K562 (cell line): ENCODE data around the gene PRDM11. TPM values are rescaled to one million over a fixed set of nuclear protein-coding genes. Genes with fewer than 3 reads are reported as not detected.

Source experiments
- ATAC-seq: fragments of 200-7000 bp; cut with Tn5 transposase; 3 replicates; pipeline ENCODE4 v1.9.1; 2020; ENCODE audit warnings: moderate library complexity
- BruUV-seq: library from RNA; stranded (reverse); fragments of 400-500 nt; replicated peaks from 2 replicates; lab custom pipeline; 2021; lab: Mats Ljungman, UMichigan
- CTCF ChIA-PET: fragments of 300-600 bp; formaldehyde crosslinking; extraction: SDS; loops from one replicate; lab custom pipeline; 2021; ENCODE audit warnings: low intra/inter-chr PET ratio; lab: Yijun Ruan, JAX
- POLR2A ChIA-PET: fragments of 300-600, 350-650 bp; sonication (Branson Sonifier 250); formaldehyde crosslinking; extraction: SDS; loops from one replicate; lab custom pipeline; 2021; ENCODE audit warnings: antibody characterized with exemption, inconsistent platforms; lab: Yijun Ruan, JAX
- DNase-seq, 4 experiments: peaks; one replicate each; pipeline versions ENCODE4 v3.0.0 to v3.0.0-alpha.2; 2011 to 2018; ENCODE audit warnings: low spot score in 3 of 4, mixed read lengths in 3 of 4; ENCODE audit errors: extremely low read depth in 1 of 4
- FAIRE-seq: peaks from 2 replicates; lab custom pipeline; 2011; peaks lifted over from hg19 to GRCh38; lab: Jason Lieb, UNC
- H2AFZ ChIP-seq: 2 replicates; pipeline ENCODE4 v1.6.0; 2011; ENCODE audit warnings: low read depth, low read length, control low read depth, inconsistent platforms
- H3K27ac ChIP-seq: fragments of 200-600 bp; 3 replicates; pipeline ENCODE4 v1.8.0; 2011; ENCODE audit warnings: low read depth, mild to moderate bottlenecking, control low read depth, inconsistent platforms, low read length, moderate library complexity, mixed read lengths; ENCODE audit errors: extremely low read depth
- H3K27me3 ChIP-seq, 2 experiments: fragments of 300-600 bp in 1 of 2; 2 replicates in 1 of 2; 3 replicates in 1 of 2; pipeline versions ENCODE4 v1.6.0 to v1.8.0; 2011; ENCODE audit warnings: inconsistent platforms in 2 of 2, low read length in 2 of 2, mild to moderate bottlenecking in 1 of 2, mixed read lengths in 1 of 2, moderate library complexity in 1 of 2; ENCODE audit not compliant: control insufficient read depth in 2 of 2, insufficient read depth in 2 of 2
- H3K36me3 ChIP-seq: fragments of 300-600 bp; 3 replicates; pipeline ENCODE4 v1.8.0; 2011; ENCODE audit warnings: mild to moderate bottlenecking, low read length, inconsistent platforms; ENCODE audit not compliant: control insufficient read depth, insufficient read depth
- H3K4me1 ChIP-seq, 2 experiments: fragments of 200-600 bp in 1 of 2; replicated peaks in 1 of 2; 2 replicates in 1 of 2; 3 replicates in 1 of 2; pipeline versions ENCODE4 v1.5.1 to v1.8.0; 2011; ENCODE audit warnings: inconsistent platforms in 2 of 2, low read length in 2 of 2, mild to moderate bottlenecking in 1 of 2, mixed read lengths in 1 of 2, moderate library complexity in 1 of 2; ENCODE audit not compliant: control insufficient read depth in 2 of 2, insufficient read depth in 2 of 2
- H3K4me2 ChIP-seq: 2 replicates; pipeline ENCODE4 v1.6.1; 2011; ENCODE audit warnings: low read length, control low read depth, inconsistent platforms, mixed read lengths; ENCODE audit not compliant: insufficient read depth
- H3K4me3 ChIP-seq: fragments of 200-600 bp; sonication (generic), shearing (Covaris generic); 2 replicates; pipeline ENCODE4 v1.5.1; 2016; ENCODE audit warnings: control low read depth, inconsistent platforms
- H3K79me2 ChIP-seq: fragments of 200-600 bp; 3 replicates; pipeline ENCODE4 v1.8.0; 2011; ENCODE audit warnings: low read length, inconsistent platforms; ENCODE audit not compliant: control insufficient read depth, insufficient read depth
- H3K9ac ChIP-seq, 2 experiments: 2 replicates each; pipeline versions ENCODE4 v1.6.0 to v1.6.1; 2011; ENCODE audit warnings: low read depth in 2 of 2, low read length in 2 of 2, control low read depth in 1 of 2, inconsistent platforms in 1 of 2, mild to moderate bottlenecking in 1 of 2, mixed read lengths in 1 of 2; ENCODE audit not compliant: insufficient read depth in 1 of 2
- H3K9me1 ChIP-seq: one replicate; pipeline ENCODE4 v1.6.0; 2011; ENCODE audit warnings: inconsistent platforms, mild to moderate bottlenecking, low read length, moderate library complexity; ENCODE audit not compliant: control insufficient read depth, insufficient read depth
- H3K9me3 ChIP-seq: replicated peaks from 2 replicates; pipeline ENCODE4 v1.5.1; 2011; ENCODE audit warnings: low read depth, low read length, inconsistent platforms; ENCODE audit not compliant: control insufficient read depth, insufficient read depth
- H4K20me1 ChIP-seq: replicated peaks from 2 replicates; pipeline ENCODE4 v1.6.1; 2011; ENCODE audit warnings: low read length, inconsistent platforms, mixed read lengths; ENCODE audit not compliant: control insufficient read depth, insufficient read depth
- BCL6 ChIP-seq: fragments of 250-450 bp; sonication (Bioruptor Pico); IDR thresholded peaks from 2 replicates; pipeline ENCODE4 v1.4.0; 2020
- ZNF232 ChIP-seq: sonication (generic); formaldehyde crosslinking; IDR thresholded peaks from 2 replicates; pipeline ENCODE4 v1.8.0; 2022; ENCODE audit warnings: mild to moderate bottlenecking, missing genetic modification reagents
- WGBS: fragments of 100-300 bp; shearing (Covaris generic); methylation state at CpG from one replicate; pipeline ENCODE4 v1.1.6; 2016; ENCODE audit warnings: low coverage, mixed read lengths; ENCODE audit not compliant: insufficient coverage; ENCODE audit errors: missing lambda C conversion rate; 5-methylcytosine and 5-hydroxymethylcytosine counted together
- in situ Hi-C: fragments of 300-500 bp; cut with MboI; formaldehyde crosslinking; loops from 4 replicates; pipeline ENCODE4 v1.15.0; 2018; ENCODE audit warnings: inconsistent platforms, mixed read lengths
- intact Hi-C: fragments of 100-400 bp; cut with micrococcal nuclease; formaldehyde crosslinking; loops from 2 replicates; pipeline ENCODE4 v1.14.2; 2022
- polyA plus RNA-seq, 8 experiments: library from polyadenylated mRNA; depleted of rRNA in 4 of 8; stranded (reverse) in 5 of 8; unstranded in 3 of 8; fragments of >200 nt; fragmentation: Nextera tagmentation in 2 of 8; fragmentation: Illumina TruSeq in 1 of 8; extraction: Ambion mirVana in 2 of 8; extraction: Trizol in 1 of 8; gene quantifications; 2 replicates each; pipeline versions ENCODE4 v1.2.1 to v1.2.3, GENCODE V29; 2011 to 2014; ENCODE audit warnings: inconsistent platforms in 1 of 8, missing spikeins in 1 of 8
- total RNA-seq, 7 experiments: library from RNA; depleted of rRNA in 6 of 7; stranded (reverse); fragments of >200 nt in 6 of 7; fragmentation: Illumina TruSeq in 2 of 7; extraction: Trizol in 2 of 7; gene quantifications; 2 replicates each; pipeline versions ENCODE4 v1.2.1 to v1.2.3, GENCODE V29; 2011 to 2021; ENCODE audit warnings: low replicate concordance in 1 of 7

PRDM11 gene
- total and polyA plus RNA-seq, 9 of the 15 experiments (the other 6 are each of a cell fraction or from before 2014, with no cell fraction given): 0.01 to 1.1 (median 0.29) TPM

DNA sequence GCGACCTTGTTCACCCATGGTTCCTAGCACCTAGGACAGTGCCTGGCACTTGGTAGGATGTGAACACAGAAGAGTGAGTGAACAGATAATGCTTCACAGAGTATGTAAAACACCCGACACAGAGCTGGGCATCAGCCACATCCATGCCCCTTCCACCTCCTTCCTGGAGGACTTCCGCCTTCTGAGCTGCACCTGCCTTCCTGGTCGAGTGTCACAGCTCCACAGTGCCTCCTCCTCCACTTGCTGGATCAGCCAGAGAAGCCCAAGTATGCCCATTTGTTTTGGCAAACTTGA is 20.1 kb downstream of the PRDM11 start:
- Histone ChIP-seq H3K4me3 (no peak overlapping the region), H3K79me2 (no peaks in the 10 kb centered on the region), H3K4me1 (no peaks in the 10 kb centered on the region), H2AFZ (no peak overlapping the region), H3K4me2 (no peak overlapping the region), H3K27ac (no peak overlapping the region), H3K36me3 (no peaks in the 10 kb centered on the region), H3K9me3 (no peaks in the 10 kb centered on the region), H3K9ac (no peak overlapping the region), H3K9me1 (no peaks in the 10 kb centered on the region), H4K20me1 (peaks cover 9% of the 10 kb centered on the region; the same call in 1 of the 2 replicates), H3K27me3 (peaks cover 0 to 33% of the 10 kb centered on the region in 2 experiments; a peak in 3 of 5 replicates)
- ChIA-PET POLR2A (interaction anchor here (0.6 kb wide), 1 partner anchor 23 kb away, joined by 4 read pairs; no protein-coding TSS in a partner anchor), CTCF (no interaction called here)
- ATAC-seq: no peak
- no TSS peak for BruUV-seq
- no peak for TF ChIP-seq ZNF232 (CRISPR knock-in tag)
- FAIRE-seq: no peak
- 4% methylated on average over 4 of the region's 4 CpGs for WGBS
- in situ Hi-C loops: no loop called here
- no peak for DNase-seq
- intact Hi-C loops: no loop called here

DNA sequence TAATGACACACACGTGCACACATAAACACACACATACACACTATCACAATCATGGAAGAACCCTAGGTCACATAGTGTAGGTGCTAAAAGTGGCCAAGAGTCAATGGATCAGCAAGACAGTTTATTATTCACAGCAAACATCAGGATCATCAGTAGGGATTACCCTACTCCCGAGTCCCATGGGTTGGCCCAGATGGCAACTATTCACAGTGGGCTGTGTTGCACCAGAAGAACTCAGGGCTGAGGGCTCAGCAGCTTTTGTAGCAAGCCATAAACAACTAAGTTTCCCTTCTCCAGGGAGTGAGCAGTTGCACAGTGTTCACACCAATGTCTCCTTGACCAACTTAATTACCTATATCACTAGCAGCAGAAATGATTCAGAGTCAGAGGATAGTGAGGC is 20.8 kb downstream of the PRDM11 start:
- no peak for TF ChIP-seq BCL6 (CRISPR knock-in tag)
- CTCF ChIA-PET: no interaction called here
- peaks cover 9% of the 10 kb centered on the region; the same call in 1 of the 2 replicates for H4K20me1 ChIP-seq
- no TSS peak for BruUV-seq
- no peaks in the 10 kb centered on the region for H3K79me2 ChIP-seq
- FAIRE-seq: no peak
- intact Hi-C loops: no loop called here
- 3% methylated on average over 2 of the region's 2 CpGs for WGBS
- no peaks in the 10 kb centered on the region for H3K4me1 ChIP-seq
- in situ Hi-C loops: no loop called here
- POLR2A ChIA-PET: interaction anchor here (0.5 to 0.7 kb wide), 3 partner anchors 20 to 995 kb away, joined by 3 to 4 read pairs (median 3); partner anchors contain the start of gene PRDM11
- no peaks in the 10 kb centered on the region for H3K9me1 ChIP-seq
- H3K36me3 ChIP-seq: no peaks in the 10 kb centered on the region
- H3K4me2 ChIP-seq: no peak overlapping the region
- H3K27me3 ChIP-seq: peaks cover 0 to 26% of the 10 kb centered on the region in 2 experiments; a peak in 2 of 5 replicates
- DNase-seq: no peak
- no peaks in the 10 kb centered on the region for H3K9me3 ChIP-seq
- no peak for ATAC-seq
- H3K4me3 ChIP-seq: no peak overlapping the region
- H2AFZ ChIP-seq: no peak overlapping the region
- H3K27ac ChIP-seq: no peak overlapping the region
- no peak overlapping the region for H3K9ac ChIP-seq
